BJ (cell line): ENCODE data around the gene HTR3A. TPM values are rescaled to one million over a fixed set of nuclear protein-coding genes. Genes with fewer than 3 reads are reported as not detected.

Experiments
- CTCF ChIA-PET: fragments of 350-600 bp; formaldehyde crosslinking; extraction: SDS; loops from one replicate; lab custom pipeline; 2021; ENCODE audit warnings: antibody characterized with exemption, inconsistent platforms; lab: Yijun Ruan, JAX
- POLR2A ChIA-PET: fragments of 300-600 bp; sonication (Branson Sonifier 250); formaldehyde crosslinking; extraction: SDS; loops from one replicate; lab custom pipeline; 2021; ENCODE audit warnings: antibody characterized with exemption; lab: Charles Lee
- DNase-seq: peaks from one replicate; pipeline ENCODE4 v3.0.0-alpha.2; 2011; ENCODE audit warnings: low read depth
- H3K27me3 ChIP-seq: 2 replicates; pipeline ENCODE4 v1.6.0; 2011; ENCODE audit warnings: low read length; ENCODE audit not compliant: control insufficient read depth, insufficient read depth
- H3K36me3 ChIP-seq: 2 replicates; pipeline ENCODE4 v1.5.1; 2011; ENCODE audit warnings: low read length; ENCODE audit not compliant: control insufficient read depth, insufficient read depth
- H3K4me3 ChIP-seq: 2 replicates; pipeline ENCODE4 v1.5.1; 2011; ENCODE audit warnings: low read depth, mild to moderate bottlenecking, control low read depth, low read length
- CTCF ChIP-seq: IDR thresholded peaks from 2 replicates; pipeline ENCODE4 v1.5.1; 2011; ENCODE audit warnings: low read depth, mild to moderate bottlenecking, control low read depth, inconsistent platforms, low read length, moderate library complexity; ENCODE audit not compliant: insufficient read depth
- polyA plus RNA-seq: library from polyadenylated mRNA; depleted of rRNA; stranded (reverse); fragments of >200 nt; gene quantifications from 2 replicates; pipeline ENCODE4 v1.2.3, GENCODE V29; 2011

HTR3A gene
- polyA plus RNA-seq, 1 experiment = not detected

GRCh38 chr11:113949891-113950290, 25.0 kb upstream of the HTR3A start:
- no peak for DNase-seq
- H3K27me3 ChIP-seq = no peaks in the 10 kb centered on the region; the same call in 1 of the 2 replicates
- CTCF ChIA-PET = interaction anchor here (0.6 kb wide), 1 partner anchor 56 kb away, joined by 3 read pairs; no protein-coding TSS in a partner anchor
- H3K36me3 ChIP-seq = no peaks in the 10 kb centered on the region
- TF ChIP-seq CTCF = no peak
- no peak overlapping the region for H3K4me3 ChIP-seq
- POLR2A ChIA-PET = no interaction called here

GRCh38 chr11:113951537-113951936, 23.4 kb upstream of the HTR3A start:
- ChIA-PET CTCF (interaction anchor here (0.6 to 1.6 kb wide), 2 partner anchors 55 to 61 kb away, joined by 3 to 4 read pairs; no protein-coding TSS in a partner anchor), POLR2A (no interaction called here)
- no peak overlapping the region for H3K4me3 ChIP-seq
- no peaks in the 10 kb centered on the region for H3K36me3 ChIP-seq
- no peak for TF ChIP-seq CTCF
- no peak for DNase-seq
- no peaks in the 10 kb centered on the region; the same call in 1 of the 2 replicates for H3K27me3 ChIP-seq

GRCh38 chr11:113952070-113952469, 22.8 kb upstream of the HTR3A start:
- no peak for TF ChIP-seq CTCF
- H3K27me3 ChIP-seq = no peaks in the 10 kb centered on the region; the same call in 1 of the 2 replicates
- no peak overlapping the region for H3K4me3 ChIP-seq
- no peak for DNase-seq
- CTCF ChIA-PET = interaction anchor here (1.6 kb wide), 1 partner anchor 55 kb away, joined by 4 read pairs; no protein-coding TSS in a partner anchor
- H3K36me3 ChIP-seq = no peaks in the 10 kb centered on the region
- POLR2A ChIA-PET = no interaction called here

GRCh38 chr11:113952588-113952987, 22.3 kb upstream of the HTR3A start:
- CTCF ChIA-PET = interaction anchor here (1.0 to 1.6 kb wide), 2 partner anchors 56 to 308 kb away, joined by 3 to 4 read pairs; no protein-coding TSS in a partner anchor
- POLR2A ChIA-PET = no interaction called here
- Histone ChIP-seq H3K27me3 (no peaks in the 10 kb centered on the region; the same call in 1 of the 2 replicates), H3K36me3 (no peaks in the 10 kb centered on the region), H3K4me3 (no peak overlapping the region)
- TF ChIP-seq CTCF = no peak
- no peak for DNase-seq

- POLR2A ChIA-PET = no interaction called here
These were observed 20.7 kb upstream of the HTR3A start for GRCh38 chr11:113954235-113954634.

More at GRCh38 chr11:113954235-113954634, 20.7 kb upstream of the HTR3A start:
- H3K4me3 ChIP-seq = no peak overlapping the region
- H3K36me3 ChIP-seq = no peaks in the 10 kb centered on the region
- no peak for TF ChIP-seq CTCF
- DNase-seq = no peak
- H3K27me3 ChIP-seq = no peaks in the 10 kb centered on the region; the same call in 1 of the 2 replicates
- CTCF ChIA-PET = no interaction called here
